ENCODE data around the gene DNAJC28.

DNA sequence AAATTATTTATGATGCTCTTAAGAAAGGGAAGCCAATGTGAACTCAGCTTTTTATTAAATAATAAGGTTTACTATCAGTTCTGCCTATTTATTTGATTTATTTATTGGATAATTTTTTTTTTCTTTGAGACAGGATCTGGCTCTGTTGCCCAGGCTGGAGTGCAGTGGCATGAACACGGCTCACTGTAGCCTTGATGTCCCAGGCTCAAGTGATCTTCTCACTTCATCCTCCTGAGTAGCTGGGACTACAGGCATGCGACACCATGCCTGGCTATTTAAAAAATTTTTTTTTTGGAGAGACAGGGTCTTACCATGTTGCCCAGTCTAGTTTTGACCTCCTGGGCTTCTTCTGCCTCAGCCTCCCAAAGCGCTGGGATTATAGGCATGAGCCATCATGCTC lies 21.0 kb upstream of the DNAJC28 start:
- TF ChIP-seq, protein P1, sequence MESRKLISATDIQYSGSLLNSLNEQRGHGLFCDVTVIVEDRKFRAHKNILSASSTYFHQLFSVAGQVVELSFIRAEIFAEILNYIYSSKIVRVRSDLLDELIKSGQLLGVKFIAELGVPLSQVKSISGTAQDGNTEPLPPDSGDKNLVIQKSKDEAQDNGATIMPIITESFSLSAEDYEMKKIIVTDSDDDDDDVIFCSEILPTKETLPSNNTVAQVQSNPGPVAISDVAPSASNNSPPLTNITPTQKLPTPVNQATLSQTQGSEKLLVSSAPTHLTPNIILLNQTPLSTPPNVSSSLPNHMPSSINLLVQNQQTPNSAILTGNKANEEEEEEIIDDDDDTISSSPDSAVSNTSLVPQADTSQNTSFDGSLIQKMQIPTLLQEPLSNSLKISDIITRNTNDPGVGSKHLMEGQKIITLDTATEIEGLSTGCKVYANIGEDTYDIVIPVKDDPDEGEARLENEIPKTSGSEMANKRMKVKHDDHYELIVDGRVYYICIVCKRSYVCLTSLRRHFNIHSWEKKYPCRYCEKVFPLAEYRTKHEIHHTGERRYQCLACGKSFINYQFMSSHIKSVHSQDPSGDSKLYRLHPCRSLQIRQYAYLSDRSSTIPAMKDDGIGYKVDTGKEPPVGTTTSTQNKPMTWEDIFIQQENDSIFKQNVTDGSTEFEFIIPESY (IDR thresholded peaks at IDR 0.05): no peak
- TF ChIP-seq YY1 (IDR thresholded peaks at IDR 0.05): no peak
- TF ChIP-seq, protein P2, sequence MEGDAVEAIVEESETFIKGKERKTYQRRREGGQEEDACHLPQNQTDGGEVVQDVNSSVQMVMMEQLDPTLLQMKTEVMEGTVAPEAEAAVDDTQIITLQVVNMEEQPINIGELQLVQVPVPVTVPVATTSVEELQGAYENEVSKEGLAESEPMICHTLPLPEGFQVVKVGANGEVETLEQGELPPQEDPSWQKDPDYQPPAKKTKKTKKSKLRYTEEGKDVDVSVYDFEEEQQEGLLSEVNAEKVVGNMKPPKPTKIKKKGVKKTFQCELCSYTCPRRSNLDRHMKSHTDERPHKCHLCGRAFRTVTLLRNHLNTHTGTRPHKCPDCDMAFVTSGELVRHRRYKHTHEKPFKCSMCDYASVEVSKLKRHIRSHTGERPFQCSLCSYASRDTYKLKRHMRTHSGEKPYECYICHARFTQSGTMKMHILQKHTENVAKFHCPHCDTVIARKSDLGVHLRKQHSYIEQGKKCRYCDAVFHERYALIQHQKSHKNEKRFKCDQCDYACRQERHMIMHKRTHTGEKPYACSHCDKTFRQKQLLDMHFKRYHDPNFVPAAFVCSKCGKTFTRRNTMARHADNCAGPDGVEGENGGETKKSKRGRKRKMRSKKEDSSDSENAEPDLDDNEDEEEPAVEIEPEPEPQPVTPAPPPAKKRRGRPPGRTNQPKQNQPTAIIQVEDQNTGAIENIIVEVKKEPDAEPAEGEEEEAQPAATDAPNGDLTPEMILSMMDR (IDR thresholded peaks at IDR 0.05; ENCODE audit: low read depth, low read length, missing input control): no peak
- no peak for TF ChIP-seq SP1 (IDR thresholded peaks at IDR 0.05)
- TF ChIP-seq MAX (IDR thresholded peaks at IDR 0.05): no peak
- TF ChIP-seq EGR1 (IDR thresholded peaks at IDR 0.05; ENCODE audit: low read depth in 2 of 2): no peak
- no peak for TF ChIP-seq JUND (IDR thresholded peaks at IDR 0.05)
- TF ChIP-seq TAF1 (conservative IDR thresholded peaks at IDR 0.05): no peak
- no peak for TF ChIP-seq FOXA1 (IDR thresholded peaks at IDR 0.05)
- TF ChIP-seq GABPA (IDR thresholded peaks at IDR 0.05 in 1 of 2, conservative IDR thresholded peaks at IDR 0.05 in 1 of 2): no peak
- TF ChIP-seq FOXA2 (IDR thresholded peaks at IDR 0.05): no peak
